ENCODE data around the gene SETD1A. TPM values are rescaled to one million over a fixed set of nuclear protein-coding genes. Genes with fewer than 3 reads are reported as not detected.

The SETD1A gene
- total RNA-seq, 2 experiments from 2014 or later = 40.1 to 41.2 TPM

GRCh38 chr16:30956601-30957455 is 726 bp upstream of the SETD1A start:
- H3K4me1 Mint-ChIP-seq (ENCODE audit: low read depth) = peaks cover 39% of the 10 kb centered on the region
- H3K27me3 Mint-ChIP-seq = no peaks in the 10 kb centered on the region
- H3K9me3 Mint-ChIP-seq = no peaks in the 10 kb centered on the region
- Histone ChIP-seq H3K4me1 (ENCODE audit: insufficient read depth, low read length) (peaks cover 37% of the 10 kb centered on the region), H3K9me3 (ENCODE audit: control insufficient read depth in 1 of 2, insufficient read depth in 1 of 2, low read length in 2 of 2) (peaks cover 0 to 6% of the 10 kb centered on the region in 2 experiments), H3K4me3 (ENCODE audit: low read length) (peak overlapping the region; percentile 82), H3K27me3 (ENCODE audit: control insufficient read depth in 1 of 2, insufficient read depth in 2 of 2, low read length in 2 of 2) (no peaks in the 10 kb centered on the region), H3K36me3 (ENCODE audit: insufficient read depth, low read length) (peaks cover 31% of the 10 kb centered on the region), H3K27ac (ENCODE audit: low read depth in 1 of 2, low read length in 2 of 2) (peak overlapping the region; percentile 95)
- intact Hi-C loops (cut with DNase I, micrococcal nuclease) = loop anchor here (1.0 to 10.0 kb wide), 8 partner anchors 34 to 908 kb away; partner anchors contain the start of genes FBXL19 (in 1 of the 2), STX4 (in 1 of the 2), ZNF646 (in 1 of the 2) and ZNF668 (in 1 of the 2)
- H3K27ac Mint-ChIP-seq = peak overlapping the region; percentile 97
- CTCF ChIA-PET = interaction anchor here (1.0 kb wide), 2 partner anchors 185 to 186 kb away, joined by 3 read pairs; no protein-coding TSS in a partner anchor
- POLR2A ChIA-PET = interaction anchor here (0.6 to 2.1 kb wide), 8 partner anchors 8 to 298 kb away, joined by 3 to 9 read pairs (median 4); partner anchors contain the start of genes FBRS, KAT8, ORAI3 and ZNF646
- DNase-seq (peak; percentile 72 to 93 (median 83)), ATAC-seq (ENCODE audit: poor library complexity) (peak; percentile 55)
- peak overlapping the region; percentile 97 for H3K4me3 Mint-ChIP-seq
- no peak for TF ChIP-seq CTCF (IDR thresholded peaks at IDR 0.05)
- H3K36me3 Mint-ChIP-seq (ENCODE audit: low read depth) = peaks cover 44% of the 10 kb centered on the region

- Histone ChIP-seq H3K36me3 (ENCODE audit: insufficient read depth, low read length) (peaks cover 46% of the 10 kb centered on the region), H3K27ac (ENCODE audit: low read depth in 1 of 2, low read length in 2 of 2) (no peak overlapping the region), H3K27me3 (ENCODE audit: control insufficient read depth in 1 of 2, insufficient read depth in 2 of 2, low read length in 2 of 2) (no peaks in the 10 kb centered on the region), H3K4me1 (ENCODE audit: insufficient read depth, low read length) (peaks cover 33% of the 10 kb centered on the region), H3K4me3 (ENCODE audit: low read length) (peak overlapping the region; percentile 65), H3K9me3 (ENCODE audit: control insufficient read depth in 1 of 2, insufficient read depth in 1 of 2, low read length in 2 of 2) (peaks cover 0 to 5% of the 10 kb centered on the region in 2 experiments)
- Mint-ChIP-seq H3K9me3 (no peaks in the 10 kb centered on the region), H3K4me3 (peak overlapping the region; percentile 93), H3K4me1 (ENCODE audit: low read depth) (peaks cover 39% of the 10 kb centered on the region), H3K27me3 (no peaks in the 10 kb centered on the region), H3K27ac (peak overlapping the region; percentile 89), H3K36me3 (ENCODE audit: low read depth) (peaks cover 60% of the 10 kb centered on the region)
- CTCF ChIA-PET = interaction anchor here (1.0 to 1.6 kb wide), 2 partner anchors 184 to 910 kb away, joined by 3 read pairs; no protein-coding TSS in a partner anchor
- ATAC-seq (ENCODE audit: poor library complexity) (peak; percentile 32), DNase-seq (peak in 3 of 14 experiments; percentile 42 to 87 (median 67))
- intact Hi-C loops (cut with DNase I, micrococcal nuclease) = loop anchor here in 1 of 2 experiments (10.0 kb wide), 2 partner anchors 116 to 906 kb away; partner anchors contain the start of genes ZNF646 and ZNF668
- no peak for TF ChIP-seq CTCF (IDR thresholded peaks at IDR 0.05)
- POLR2A ChIA-PET = interaction anchor here (1.0 to 2.1 kb wide), 6 partner anchors 9 to 184 kb away, joined by 3 to 9 read pairs (median 5); partner anchors contain the start of genes KAT8, ORAI3, ZNF646 and ZNF668
Measured at GRCh38 chr16:30958175-30959079, 873 bp downstream of the SETD1A start.

- no peak overlapping the region for H3K4me3 ChIP-seq (ENCODE audit: low read length)
- POLR2A ChIA-PET = interaction anchor here (0.5 to 1.7 kb wide), 2 partner anchors 12 to 131 kb away, joined by 4 to 7 read pairs; partner anchors contain the start of gene ORAI3
Measured at GRCh38 chr16:30961384-30961783, 3.8 kb downstream of the SETD1A start.

More at GRCh38 chr16:30961384-30961783, 3.8 kb downstream of the SETD1A start:
- no peak for TF ChIP-seq CTCF (IDR thresholded peaks at IDR 0.05)
- Mint-ChIP-seq H3K27ac (no peak overlapping the region), H3K9me3 (no peaks in the 10 kb centered on the region), H3K27me3 (no peaks in the 10 kb centered on the region), H3K4me1 (ENCODE audit: low read depth) (peaks cover 34% of the 10 kb centered on the region), H3K4me3 (peak overlapping the region; percentile 20), H3K36me3 (ENCODE audit: low read depth) (peaks cover 86% of the 10 kb centered on the region)
- no peaks in the 10 kb centered on the region for H3K27me3 ChIP-seq (ENCODE audit: control insufficient read depth in 1 of 2, insufficient read depth in 2 of 2, low read length in 2 of 2)
- H3K27ac ChIP-seq (ENCODE audit: low read depth in 1 of 2, low read length in 2 of 2) = no peak overlapping the region
- no peak for ATAC-seq (ENCODE audit: poor library complexity)
- H3K9me3 ChIP-seq (ENCODE audit: control insufficient read depth in 1 of 2, insufficient read depth in 1 of 2, low read length in 2 of 2) = no peaks in the 10 kb centered on the region
- intact Hi-C loops (cut with DNase I, micrococcal nuclease) = no loop called here
- peaks cover 23% of the 10 kb centered on the region for H3K4me1 ChIP-seq (ENCODE audit: insufficient read depth, low read length)
- H3K36me3 ChIP-seq (ENCODE audit: insufficient read depth, low read length) = peaks cover 72% of the 10 kb centered on the region
- CTCF ChIA-PET = no interaction called here
- no peak for DNase-seq

All from CD4-positive, alpha-beta T cell (primary cell).